ENCODE results near the gene TRAFD1.

DNA sequence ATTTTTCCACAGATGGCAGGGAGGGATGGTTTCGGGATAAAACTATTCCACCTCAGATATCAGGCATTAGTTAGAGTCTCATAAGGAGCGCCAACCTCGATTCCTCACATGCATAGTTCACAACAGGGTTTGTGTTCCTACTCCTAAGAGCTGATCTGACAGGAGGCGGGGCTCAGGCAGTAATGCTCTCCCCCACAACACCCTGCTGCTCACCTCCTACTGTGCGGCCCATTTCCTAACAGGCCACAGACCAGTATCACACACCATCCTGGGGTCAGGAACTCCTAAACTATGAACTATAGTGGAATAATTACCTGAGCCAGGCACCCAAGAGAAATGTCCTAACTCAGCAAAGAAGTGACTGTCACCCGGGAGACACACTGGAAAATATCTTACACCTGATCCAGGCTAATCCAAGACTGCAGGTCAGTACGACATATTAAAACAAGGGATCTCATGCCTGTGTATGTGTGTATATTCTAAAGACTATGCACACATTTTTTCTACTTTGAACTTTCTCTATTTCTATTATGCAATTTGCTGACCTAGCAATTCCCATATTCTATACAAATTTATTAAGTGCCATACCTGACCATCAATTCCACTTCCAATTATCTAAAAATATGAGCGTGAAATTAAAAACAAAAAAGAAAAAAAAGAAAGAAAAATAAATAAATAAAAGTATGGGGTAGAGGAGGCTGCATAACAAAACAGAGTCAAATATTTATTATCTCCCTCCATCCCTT lies 21.4 kb upstream of the TRAFD1 start:
- TF ChIP-seq CTCF (conservative IDR thresholded peaks at IDR 0.05; ENCODE audit: low read length) (no peak), EZH2phosphoT487 (IDR thresholded peaks at IDR 0.05; ENCODE audit: borderline replicate concordance, low read depth, low read length) (no peak)
